Fibroblast of skin of right quadriceps (primary cell): Measurements from ENCODE around the gene GNPTAB.
A peak's percentile ranks its signal among the peaks of the same experiment; 100 is the strongest.

ENCODE experiments used
- DNase-seq: peaks from one replicate; pipeline ENCODE4 v3.0.0-alpha.2; 2013

The GNPTAB gene

GRCh38 chr12:101802486-101802885 is 28.3 kb downstream of the GNPTAB start:
- no peak for DNase-seq

- no peak for DNase-seq
These were observed 31.0 kb downstream of the GNPTAB start for GRCh38 chr12:101799774-101800173.

- no peak for DNase-seq
These were observed 35.0 kb downstream of the GNPTAB start for GRCh38 chr12:101795786-101796185.

GRCh38 chr12:101795013-101795412 is 35.7 kb downstream of the GNPTAB start:
- DNase-seq, result no peak

- no peak for DNase-seq
These were observed 36.2 kb downstream of the GNPTAB start for GRCh38 chr12:101794574-101794973.

GRCh38 chr12:101793401-101793800 is 37.4 kb downstream of the GNPTAB start:
- peak; percentile 42 for DNase-seq

- DNase-seq, result no peak
These were observed 38.5 kb downstream of the GNPTAB start for GRCh38 chr12:101792046-101792931.

GRCh38 chr12:101789171-101789570 is 41.6 kb downstream of the GNPTAB start:
- DNase-seq, result no peak

- DNase-seq, result no peak
These were observed 45.1 kb downstream of the GNPTAB start for GRCh38 chr12:101785671-101786070.

GRCh38 chr12:101784376-101784775 is 46.4 kb downstream of the GNPTAB start:
- DNase-seq, result no peak

- no peak for DNase-seq
These were observed 46.9 kb downstream of the GNPTAB start for GRCh38 chr12:101783838-101784237.

- DNase-seq, result peak; percentile 33
These were observed 47.6 kb downstream of the GNPTAB start for GRCh38 chr12:101783150-101783549.

GRCh38 chr12:101782273-101782731 is 48.5 kb downstream of the GNPTAB start:
- peak; percentile 53 for DNase-seq

GRCh38 chr12:101781834-101782233 is 48.9 kb downstream of the GNPTAB start:
- no peak for DNase-seq

- no peak for DNase-seq
These were observed 50.2 kb downstream of the GNPTAB start for GRCh38 chr12:101780599-101780998.

GRCh38 chr12:101779626-101780025 is 51.1 kb downstream of the GNPTAB start:
- no peak for DNase-seq

- DNase-seq, result no peak
These were observed 51.6 kb downstream of the GNPTAB start for GRCh38 chr12:101779200-101779599.

GRCh38 chr12:101777978-101778377 is 52.8 kb downstream of the GNPTAB start:
- no peak for DNase-seq

GRCh38 chr12:101777485-101777884 is 53.3 kb downstream of the GNPTAB start:
- no peak for DNase-seq

GRCh38 chr12:101775816-101776215 is 54.9 kb downstream of the GNPTAB start:
- DNase-seq, result no peak

- DNase-seq, result peak; percentile 57
These were observed 57.1 kb downstream of the GNPTAB start for GRCh38 chr12:101773650-101774162.

GRCh38 chr12:101772012-101772775 is 58.6 kb downstream of the GNPTAB start:
- no peak for DNase-seq

GRCh38 chr12:101769865-101770264 is 60.9 kb downstream of the GNPTAB start:
- DNase-seq, result no peak

GRCh38 chr12:101768781-101769180 is 62.0 kb downstream of the GNPTAB start:
- no peak for DNase-seq
